GM12801 (cell line): ENCODE data around the gene DLL3.

ENCODE experiments used
- CTCF ChIP-seq: IDR thresholded peaks from one replicate; pipeline ENCODE4 v1.5.1; 2011; ENCODE audit warnings: control low read depth; ENCODE audit not compliant: insufficient read length; ENCODE audit errors: extremely low read depth

DLL3 gene

GRCh38 chr19:39550197-39550596 lies 51.5 kb downstream of the DLL3 start:
- no peak for TF ChIP-seq CTCF

- TF ChIP-seq CTCF: no peak
These were observed 54.4 kb downstream of the DLL3 start for GRCh38 chr19:39553082-39553652.

- no peak for TF ChIP-seq CTCF
These were observed 56.1 kb downstream of the DLL3 start for GRCh38 chr19:39554701-39555311.

GRCh38 chr19:39555883-39556282 lies 57.1 kb downstream of the DLL3 start:
- no peak for TF ChIP-seq CTCF
